Type B pancreatic cell (in vitro differentiated cells): ENCODE data around the gene FOXM1. TPM values are rescaled to one million over a fixed set of nuclear protein-coding genes. Genes with fewer than 3 reads are reported as not detected.

Experiments used
- DNase-seq: peaks from one replicate; pipeline ENCODE4 v3.0.0; 2021; ENCODE audit warnings: mixed read lengths; ENCODE audit not compliant: unreplicated experiment; ENCODE audit errors: extremely low spot score
- H3K27ac Mint-ChIP-seq: 2 replicates; pipeline ENCODE4 v1.8.0; 2021; ENCODE audit warnings: mild to moderate bottlenecking, mixed read lengths
- H3K27me3 Mint-ChIP-seq: 2 replicates; pipeline ENCODE4 v1.8.0; 2021; ENCODE audit warnings: mixed read lengths
- H3K36me3 Mint-ChIP-seq: 2 replicates; pipeline ENCODE4 v1.8.0; 2021; ENCODE audit warnings: mixed read lengths
- H3K4me1 Mint-ChIP-seq: one replicate; pipeline ENCODE4 v1.8.0; 2021; ENCODE audit warnings: mixed read lengths; ENCODE audit not compliant: unreplicated experiment
- H3K4me3 Mint-ChIP-seq: 2 replicates; pipeline ENCODE4 v1.8.0; 2021; ENCODE audit warnings: mild to moderate bottlenecking, mixed read lengths
- H3K9me3 Mint-ChIP-seq: 2 replicates; pipeline ENCODE4 v1.8.0; 2021; ENCODE audit warnings: mixed read lengths
- total RNA-seq: library from RNA; stranded (reverse); gene quantifications from 2 replicates; pipeline ENCODE4 v1.2.1, GENCODE V29; 2021; ENCODE audit warnings: low replicate concordance
- TF ChIP-seq, protein P1 (sequence below): fragments of 200-600 bp; sonication (generic); conservative IDR thresholded peaks from 2 replicates; pipeline ENCODE4 v1.5.0; 2021; ENCODE audit warnings: antibody characterized with exemption, mild to moderate bottlenecking

Gene FOXM1
- total RNA-seq, 1 donor from 2014 or later: 68.6 TPM

DNA sequence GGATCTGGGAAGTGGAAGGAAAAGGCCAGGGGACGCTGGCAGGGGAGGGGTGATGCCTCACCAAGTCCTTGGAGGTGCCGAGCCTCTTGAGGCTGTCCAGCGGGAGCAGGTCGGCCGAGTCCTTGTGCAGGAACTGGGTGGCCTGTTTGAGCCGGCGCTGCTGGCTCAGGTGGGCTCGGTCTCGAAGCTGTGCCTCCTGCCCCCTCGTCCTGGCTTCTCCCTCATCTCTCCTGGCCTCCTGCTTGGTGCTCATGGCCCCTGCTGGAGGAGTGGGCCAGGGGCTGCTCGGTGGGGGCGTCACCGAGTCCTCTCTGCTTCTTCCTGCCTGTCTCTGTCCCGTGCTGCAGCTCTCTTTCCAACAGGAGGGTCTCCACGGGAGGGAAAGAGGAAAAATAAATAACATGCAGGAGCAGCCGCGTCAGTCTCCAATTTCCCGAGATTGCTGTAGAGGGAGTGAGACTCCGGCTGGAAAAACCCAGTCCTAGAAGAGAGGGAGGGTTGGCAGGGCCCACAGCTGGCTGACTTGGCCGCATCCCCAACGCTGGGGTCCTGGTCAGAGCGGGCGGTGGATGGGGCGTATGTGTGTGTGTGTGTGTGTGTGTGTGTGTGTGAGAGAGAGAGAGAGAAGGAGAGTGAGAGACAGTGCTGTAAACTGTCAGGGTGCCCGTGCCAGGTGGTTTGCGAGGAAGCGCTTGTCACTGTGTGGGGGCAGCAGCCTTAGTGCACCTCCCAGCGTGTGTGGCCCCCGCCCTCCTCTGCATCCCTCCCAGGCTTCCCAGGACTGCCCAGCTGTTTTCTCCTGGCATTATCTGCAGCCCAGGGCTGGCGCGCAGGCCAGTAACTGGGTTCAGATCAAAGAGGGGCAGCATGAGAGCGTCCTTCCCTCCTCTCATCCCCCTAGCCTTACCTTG is 42.1 kb downstream of the FOXM1 start, which contains the start of gene NRIP2:
TSS of gene NRIP2 (minus strand) at position 455 of the 911 bp plus-strand sequence. CDS start at position 403, 52 bp downstream.
- TF ChIP-seq, protein P1, sequence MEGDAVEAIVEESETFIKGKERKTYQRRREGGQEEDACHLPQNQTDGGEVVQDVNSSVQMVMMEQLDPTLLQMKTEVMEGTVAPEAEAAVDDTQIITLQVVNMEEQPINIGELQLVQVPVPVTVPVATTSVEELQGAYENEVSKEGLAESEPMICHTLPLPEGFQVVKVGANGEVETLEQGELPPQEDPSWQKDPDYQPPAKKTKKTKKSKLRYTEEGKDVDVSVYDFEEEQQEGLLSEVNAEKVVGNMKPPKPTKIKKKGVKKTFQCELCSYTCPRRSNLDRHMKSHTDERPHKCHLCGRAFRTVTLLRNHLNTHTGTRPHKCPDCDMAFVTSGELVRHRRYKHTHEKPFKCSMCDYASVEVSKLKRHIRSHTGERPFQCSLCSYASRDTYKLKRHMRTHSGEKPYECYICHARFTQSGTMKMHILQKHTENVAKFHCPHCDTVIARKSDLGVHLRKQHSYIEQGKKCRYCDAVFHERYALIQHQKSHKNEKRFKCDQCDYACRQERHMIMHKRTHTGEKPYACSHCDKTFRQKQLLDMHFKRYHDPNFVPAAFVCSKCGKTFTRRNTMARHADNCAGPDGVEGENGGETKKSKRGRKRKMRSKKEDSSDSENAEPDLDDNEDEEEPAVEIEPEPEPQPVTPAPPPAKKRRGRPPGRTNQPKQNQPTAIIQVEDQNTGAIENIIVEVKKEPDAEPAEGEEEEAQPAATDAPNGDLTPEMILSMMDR: no peak
- H3K36me3 Mint-ChIP-seq: peaks cover 26% of the 10 kb centered on the region
- no peaks in the 10 kb centered on the region for H3K9me3 Mint-ChIP-seq
- no peak for DNase-seq
- peaks cover 6% of the 10 kb centered on the region for H3K27me3 Mint-ChIP-seq
- H3K4me1 Mint-ChIP-seq: peaks cover 21% of the 10 kb centered on the region
- H3K4me3 Mint-ChIP-seq: peak within 1 kb of the TSS; percentile 65
- H3K27ac Mint-ChIP-seq: peak within 1 kb of the TSS; percentile 66

DNA sequence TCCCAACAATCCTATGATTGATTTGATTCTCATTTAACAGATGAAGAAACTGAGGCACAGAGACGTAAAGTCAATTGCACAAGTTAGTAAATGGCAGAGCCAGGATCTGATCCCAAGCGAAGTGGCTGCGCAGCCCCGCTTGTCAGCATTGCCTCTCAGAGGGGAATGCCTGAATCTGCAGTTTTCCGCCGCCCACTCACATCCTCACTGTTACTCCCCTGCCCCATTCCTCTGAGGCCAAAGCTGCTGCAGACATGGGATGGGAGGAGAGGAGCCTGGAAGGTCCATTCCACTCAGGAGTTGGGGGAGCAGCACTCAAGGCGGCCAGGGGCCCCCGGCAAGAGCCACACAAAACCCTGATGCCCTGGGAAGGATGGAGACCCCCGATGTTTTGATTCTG is 43.2 kb downstream of the FOXM1 start:
- Mint-ChIP-seq H3K27me3 (peaks cover 6% of the 10 kb centered on the region), H3K27ac (peak overlapping the region; percentile 25), H3K4me1 (peaks cover 21% of the 10 kb centered on the region), H3K9me3 (no peaks in the 10 kb centered on the region), H3K36me3 (peaks cover 24% of the 10 kb centered on the region), H3K4me3 (no peak overlapping the region)
- no peak for DNase-seq
- TF ChIP-seq, protein P1: no peak

- Mint-ChIP-seq H3K9me3 (no peaks in the 10 kb centered on the region), H3K27me3 (peaks cover 6% of the 10 kb centered on the region), H3K27ac (peak overlapping the region; percentile 25), H3K4me1 (peaks cover 21% of the 10 kb centered on the region), H3K4me3 (no peak overlapping the region), H3K36me3 (peaks cover 27% of the 10 kb centered on the region)
- no peak for DNase-seq
- TF ChIP-seq, protein P1: no peak
These were observed 43.6 kb downstream of the FOXM1 start for GRCh38 chr12:2833327-2833726.

GRCh38 chr12:2832550-2833127 is 44.3 kb downstream of the FOXM1 start:
- no peak overlapping the region for H3K27ac Mint-ChIP-seq
- peaks cover 21% of the 10 kb centered on the region for H3K4me1 Mint-ChIP-seq
- no peak for DNase-seq
- H3K4me3 Mint-ChIP-seq: no peak overlapping the region
- TF ChIP-seq, protein P1: no peak
- no peaks in the 10 kb centered on the region for H3K9me3 Mint-ChIP-seq
- peaks cover 6% of the 10 kb centered on the region for H3K27me3 Mint-ChIP-seq
- H3K36me3 Mint-ChIP-seq: peaks cover 31% of the 10 kb centered on the region

DNA sequence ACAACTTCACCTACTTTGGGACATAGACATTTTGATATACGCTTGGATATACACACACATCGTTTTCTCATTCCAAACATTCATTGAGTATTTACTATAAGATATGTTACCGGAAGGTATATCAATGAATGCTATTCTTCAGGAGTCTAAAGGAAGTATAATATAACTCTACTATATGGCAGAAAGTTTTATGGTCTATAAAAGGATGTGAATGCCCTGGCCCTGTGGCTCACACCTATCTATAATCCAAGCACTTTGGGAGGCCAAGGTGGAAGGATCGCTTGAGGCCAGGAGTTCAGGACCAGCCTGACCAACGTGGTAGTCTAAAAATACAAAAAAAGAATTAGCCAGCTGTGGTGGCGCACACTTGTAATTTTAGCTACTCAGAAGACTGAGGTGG is 47.7 kb downstream of the FOXM1 start:
- Mint-ChIP-seq H3K27ac (no peak overlapping the region), H3K4me3 (no peak overlapping the region), H3K36me3 (peaks cover 49% of the 10 kb centered on the region), H3K27me3 (peaks cover 2% of the 10 kb centered on the region), H3K9me3 (no peaks in the 10 kb centered on the region), H3K4me1 (peaks cover 8% of the 10 kb centered on the region)
- TF ChIP-seq, protein P1: no peak
- DNase-seq: no peak
